Lower leg skin (tissue), 3 donors: ENCODE measurements around the gene ADCY6.

Experiments used
- CTCF ChIP-seq, 3 donors: fragments of 450-650 bp; IDR thresholded peaks; one replicate each; pipeline ENCODE4 v1.5.1; 2016; ENCODE audit warnings: antibody characterized with exemption in 3 of 3, mild to moderate bottlenecking in 3 of 3, moderate library complexity in 2 of 3
- POLR2A ChIP-seq, 2 donors: fragments of 450-650 bp; IDR thresholded peaks; one replicate each; pipeline ENCODE4 v1.6.1; 2016 to 2017; ENCODE audit warnings: antibody characterized with exemption in 2 of 2, mild to moderate bottlenecking in 1 of 2, moderate library complexity in 1 of 2

- TF ChIP-seq CTCF (IDR thresholded peaks at IDR 0.05) (no peak), POLR2A (IDR thresholded peaks at IDR 0.05) (no peak)
These were observed 49.2 kb upstream of the ADCY6 start for GRCh38 chr12:48838048-48838447.
